HL-60 (cell line): ENCODE results near the gene MTMR4.

Experiments used
- DNase-seq, 2 experiments: peaks; one replicate each; pipeline ENCODE4 v3.0.0-alpha.2; 2010 to 2020; ENCODE audit warnings: low read depth in 1 of 2, low spot score in 1 of 2
- H3K27ac ChIP-seq: fragments of 250-450 bp; sonication (Bioruptor Pico); replicated peaks from 2 replicates; pipeline ENCODE4 v1.5.1; 2020; ENCODE audit warnings: mild to moderate bottlenecking, moderate library complexity
- H3K27me3 ChIP-seq: fragments of 250-450 bp; sonication (Bioruptor Pico); 2 replicates; pipeline ENCODE4 v1.5.1; 2021; ENCODE audit warnings: mild to moderate bottlenecking, moderate library complexity; ENCODE audit not compliant: insufficient read depth, poor library complexity, severe bottlenecking
- H3K4me3 ChIP-seq: replicated peaks from 2 replicates; pipeline ENCODE4 v1.5.1; 2011; ENCODE audit warnings: mild to moderate bottlenecking, control low read depth, low read length; ENCODE audit not compliant: insufficient read depth
- GABPA ChIP-seq: IDR thresholded peaks from 2 replicates; pipeline ENCODE4 v1.6.1; 2012; ENCODE audit warnings: low read depth
- POLR2AphosphoS5 ChIP-seq: IDR thresholded peaks from 2 replicates; pipeline ENCODE4 v1.6.1; 2012; ENCODE audit warnings: low read depth
- REST ChIP-seq: IDR thresholded peaks from 2 replicates; pipeline ENCODE4 v1.6.1; 2012; ENCODE audit warnings: low read depth; ENCODE audit not compliant: insufficient replicate concordance
- SPI1 ChIP-seq: IDR thresholded peaks from 2 replicates; pipeline ENCODE4 v1.6.1; 2012; ENCODE audit warnings: low read depth, mild to moderate bottlenecking, borderline replicate concordance
- TF ChIP-seq, protein P1 (sequence below): IDR thresholded peaks from one replicate; pipeline ENCODE4 v1.5.1; 2011; ENCODE audit warnings: low read length, control low read depth, inconsistent platforms; ENCODE audit not compliant: insufficient read depth

The MTMR4 gene

DNA sequence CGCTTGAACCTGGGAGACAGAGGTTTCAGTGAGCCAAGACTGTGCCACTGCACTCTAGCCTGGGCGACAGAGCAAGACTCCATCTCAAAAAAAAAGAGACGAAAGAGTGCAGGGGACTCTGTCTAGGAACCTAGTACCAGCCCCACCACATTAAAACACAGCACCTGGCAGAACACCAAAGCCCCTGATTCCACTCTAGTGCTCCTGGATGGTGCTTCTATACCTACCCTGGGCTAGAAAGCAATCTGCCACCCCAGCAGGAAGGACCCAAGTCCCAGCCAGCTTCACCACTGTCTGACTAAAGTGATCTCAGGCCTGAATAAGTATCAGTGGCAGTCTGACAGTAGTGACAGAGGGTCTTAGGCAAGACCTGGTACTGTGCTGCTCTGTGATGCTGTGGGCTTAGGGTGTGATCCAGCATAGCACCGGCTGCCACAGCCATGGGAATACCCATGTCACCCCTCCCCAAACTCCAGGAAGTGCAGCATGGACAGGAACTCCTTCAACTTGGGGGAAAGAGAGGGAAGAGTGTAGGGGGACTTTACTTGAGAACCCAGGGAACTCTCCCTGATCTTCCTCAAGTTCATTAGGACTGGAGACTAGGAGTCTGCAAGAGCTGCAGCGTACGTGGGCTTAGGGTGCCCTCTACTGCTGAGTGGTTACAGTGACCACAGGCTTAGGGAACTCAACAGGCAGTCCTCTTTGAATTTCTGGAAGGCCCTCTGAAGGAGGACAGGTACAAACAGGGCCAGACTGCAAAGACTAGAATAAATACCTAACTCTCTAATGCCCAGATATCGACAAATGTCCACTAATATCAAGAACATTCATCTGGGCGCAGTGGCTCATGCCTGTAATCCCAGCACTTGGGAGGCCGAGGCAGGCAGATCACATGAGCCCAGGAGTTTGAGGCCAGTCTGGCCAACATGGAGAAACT lies 67.1 kb downstream of the MTMR4 start:
- no peak overlapping the region for H3K4me3 ChIP-seq

DNA sequence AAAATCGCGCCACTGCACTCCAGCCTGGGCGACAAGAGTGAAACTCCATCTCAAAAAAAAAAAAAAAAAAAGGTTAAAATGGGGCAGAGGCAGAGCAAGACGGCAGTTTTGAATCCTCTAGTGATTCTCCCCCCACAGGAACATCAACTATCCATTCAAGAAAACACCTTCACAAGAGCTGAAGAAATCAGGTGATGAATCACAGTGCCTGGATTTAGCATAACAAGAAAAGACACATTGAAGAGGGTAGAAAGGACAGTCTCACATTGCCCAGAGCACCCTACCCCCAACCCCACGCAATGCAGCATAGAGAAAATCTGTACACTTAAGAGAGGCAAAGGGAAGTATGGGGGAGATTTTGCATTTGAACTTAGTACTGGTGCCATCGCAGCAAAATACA lies 68.4 kb downstream of the MTMR4 start:
- Histone ChIP-seq H3K27me3 (no peaks in the 10 kb centered on the region), H3K27ac (no peak overlapping the region), H3K4me3 (no peak overlapping the region)
- no peak for DNase-seq
- TF ChIP-seq GABPA: no peak
- TF ChIP-seq POLR2AphosphoS5: no peak
- TF ChIP-seq, protein P1, sequence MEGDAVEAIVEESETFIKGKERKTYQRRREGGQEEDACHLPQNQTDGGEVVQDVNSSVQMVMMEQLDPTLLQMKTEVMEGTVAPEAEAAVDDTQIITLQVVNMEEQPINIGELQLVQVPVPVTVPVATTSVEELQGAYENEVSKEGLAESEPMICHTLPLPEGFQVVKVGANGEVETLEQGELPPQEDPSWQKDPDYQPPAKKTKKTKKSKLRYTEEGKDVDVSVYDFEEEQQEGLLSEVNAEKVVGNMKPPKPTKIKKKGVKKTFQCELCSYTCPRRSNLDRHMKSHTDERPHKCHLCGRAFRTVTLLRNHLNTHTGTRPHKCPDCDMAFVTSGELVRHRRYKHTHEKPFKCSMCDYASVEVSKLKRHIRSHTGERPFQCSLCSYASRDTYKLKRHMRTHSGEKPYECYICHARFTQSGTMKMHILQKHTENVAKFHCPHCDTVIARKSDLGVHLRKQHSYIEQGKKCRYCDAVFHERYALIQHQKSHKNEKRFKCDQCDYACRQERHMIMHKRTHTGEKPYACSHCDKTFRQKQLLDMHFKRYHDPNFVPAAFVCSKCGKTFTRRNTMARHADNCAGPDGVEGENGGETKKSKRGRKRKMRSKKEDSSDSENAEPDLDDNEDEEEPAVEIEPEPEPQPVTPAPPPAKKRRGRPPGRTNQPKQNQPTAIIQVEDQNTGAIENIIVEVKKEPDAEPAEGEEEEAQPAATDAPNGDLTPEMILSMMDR: no peak

More for the DNA sequence above, 67.1 kb downstream of the MTMR4 start:
- DNase-seq: peak; percentile 68 to 86
- no peak overlapping the region for H3K27ac ChIP-seq
- H3K27me3 ChIP-seq: no peaks in the 10 kb centered on the region
- no peak for TF ChIP-seq POLR2AphosphoS5
- TF ChIP-seq SPI1: peak; percentile 7; the same call in 1 of the 2 replicates
- TF ChIP-seq, protein P1: peak; percentile 82
- no peak for TF ChIP-seq GABPA
- no peak for TF ChIP-seq REST
